ENCODE results near the gene RRN3.
"Not testable (repeated sequence)": the region's sequence is repeated elsewhere in the genome, so short reads cannot be mapped to it uniquely, and the experiment has no call there.

Gene RRN3

DNA sequence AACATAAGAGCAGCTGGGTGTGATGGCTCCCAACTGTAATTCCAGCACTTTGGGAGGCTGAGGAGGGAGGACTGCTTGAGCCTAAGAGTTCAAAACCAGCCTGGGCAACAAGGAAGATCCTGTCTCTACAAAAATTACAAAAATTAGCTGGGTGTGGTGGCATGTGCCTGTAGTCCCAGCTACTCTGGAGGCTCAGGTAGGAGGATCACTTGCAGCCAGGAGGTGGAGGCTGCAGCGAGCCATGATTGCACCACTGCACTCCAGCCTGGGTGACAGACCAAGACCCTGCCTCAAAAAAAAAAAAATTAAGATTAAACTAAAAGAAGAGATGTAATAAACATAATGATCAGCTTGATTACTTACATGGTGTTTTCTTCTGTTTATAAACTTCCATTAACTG is 43.6 kb downstream of the RRN3 start:
- DNase-seq = not testable (repeated sequence)

DNA sequence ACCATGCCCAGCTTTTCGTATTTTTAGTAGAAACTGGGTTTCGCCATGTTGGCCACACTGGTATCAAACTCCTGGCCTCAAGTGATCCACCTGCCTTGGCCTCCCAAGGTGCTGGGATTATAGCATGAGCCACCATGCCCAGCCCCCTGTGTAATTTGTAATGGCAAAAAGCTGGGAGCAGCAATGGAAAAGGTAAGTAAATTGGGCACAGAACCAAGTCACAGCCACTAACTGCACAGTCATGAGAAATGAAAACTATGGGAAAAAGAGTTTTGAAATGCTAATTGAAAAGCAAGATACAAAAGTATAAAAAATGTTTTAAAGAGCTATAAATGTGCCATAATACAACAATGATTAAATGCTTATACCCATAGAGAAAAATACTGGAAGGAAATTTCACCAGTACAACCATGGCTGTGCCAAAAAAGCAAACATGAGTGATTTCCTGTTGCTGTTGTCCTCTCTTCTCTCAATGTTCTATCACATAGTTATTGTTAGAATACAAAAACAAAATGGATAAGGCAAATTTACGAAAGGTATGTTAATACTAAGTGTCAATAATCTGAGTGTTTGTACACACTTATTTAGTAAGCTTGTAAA is 44.4 kb downstream of the RRN3 start:
- DNase-seq = no peak

DNA sequence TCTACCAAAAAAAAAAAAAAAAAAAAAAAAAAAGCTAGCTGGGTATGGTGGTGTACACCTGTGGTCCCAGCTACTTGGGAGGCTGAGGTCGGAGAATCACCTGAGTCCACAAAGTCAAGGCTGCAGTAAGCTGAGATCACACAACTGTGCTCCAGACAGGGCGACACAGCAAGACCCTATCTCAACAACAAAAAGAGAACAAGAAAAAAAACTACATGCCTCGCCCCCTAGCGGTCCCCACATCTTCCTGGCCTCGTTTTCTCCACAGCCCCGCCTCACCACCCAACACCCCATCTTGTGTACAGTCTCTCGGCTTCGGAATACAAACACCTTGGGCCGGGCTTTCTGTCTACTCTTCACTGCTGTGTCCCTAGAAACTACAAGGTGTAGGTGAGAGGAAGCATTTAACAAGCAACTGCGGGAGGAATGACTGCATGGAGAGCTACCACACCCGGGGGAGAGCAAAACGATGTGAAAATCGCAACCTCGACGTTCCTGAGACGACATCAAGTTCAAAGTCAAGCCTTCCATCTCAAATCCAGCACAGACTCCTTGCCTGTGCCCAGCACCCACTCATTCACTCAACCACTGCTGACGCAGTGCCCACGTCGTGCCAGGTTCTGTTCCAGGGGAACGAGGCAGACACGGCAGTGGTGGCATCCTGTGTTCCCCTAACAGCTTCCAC is 47.2 kb downstream of the RRN3 start:
- no peak for DNase-seq

DNA sequence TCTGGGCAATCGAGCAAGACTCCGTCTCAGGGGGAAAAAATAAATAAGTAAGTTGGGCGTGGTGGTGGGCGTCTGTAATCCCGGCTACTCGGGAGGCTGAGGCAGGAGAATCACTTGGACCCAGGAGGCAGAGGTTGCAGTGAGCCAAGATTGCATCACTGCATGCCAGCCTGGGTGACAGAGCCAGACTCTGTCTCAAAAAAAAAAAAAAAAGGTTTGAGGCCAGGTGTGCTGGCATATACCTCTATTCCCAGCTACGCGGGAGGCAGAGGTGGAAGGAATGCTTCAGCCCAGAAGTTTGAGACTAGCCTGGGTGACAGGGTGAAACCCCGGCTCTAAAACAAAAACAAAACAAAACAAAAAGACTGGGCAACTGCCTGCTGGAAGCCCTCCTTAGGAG is 48.8 kb downstream of the RRN3 start:
- not testable (repeated sequence) for DNase-seq

DNA sequence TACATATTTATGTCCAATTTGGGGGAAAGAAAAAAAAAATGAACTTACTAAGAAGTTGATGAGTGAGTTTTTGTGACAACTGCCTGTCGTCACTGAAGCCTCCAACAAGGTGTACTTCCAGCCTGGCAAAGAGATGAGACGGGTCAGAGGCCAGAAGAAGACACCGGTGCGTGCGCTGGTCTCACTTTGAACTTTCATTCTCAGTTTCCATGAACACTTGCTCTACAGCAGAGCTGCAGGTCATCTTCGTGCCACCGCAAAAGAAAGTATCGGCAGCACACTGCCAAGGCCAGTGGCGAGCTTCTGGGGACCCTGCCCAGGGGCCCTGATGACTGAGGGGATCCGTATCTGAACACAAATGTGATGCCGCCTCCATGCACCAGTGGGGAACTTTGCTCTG is 49.8 kb downstream of the RRN3 start:
- no peak for DNase-seq

DNA sequence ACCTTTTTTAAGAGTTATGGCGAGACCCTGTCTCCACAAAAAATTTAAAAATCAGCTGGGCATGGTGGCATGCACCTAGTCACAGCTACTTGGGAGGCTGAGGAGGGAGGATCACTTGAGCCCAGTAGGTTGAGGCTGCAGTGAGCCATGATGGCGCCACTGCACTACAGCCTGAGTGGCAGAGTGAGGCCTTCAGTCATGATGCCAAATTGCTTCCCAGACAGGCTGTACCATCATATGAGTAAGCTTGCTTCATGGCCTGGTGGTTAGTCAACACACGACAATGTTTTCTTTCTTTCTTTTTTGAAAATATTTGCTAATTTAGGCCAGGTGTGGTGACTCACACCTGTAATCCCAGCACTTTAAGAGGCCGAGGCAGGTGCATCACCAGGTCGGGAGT is 50.7 kb downstream of the RRN3 start:
- DNase-seq = no peak

DNA sequence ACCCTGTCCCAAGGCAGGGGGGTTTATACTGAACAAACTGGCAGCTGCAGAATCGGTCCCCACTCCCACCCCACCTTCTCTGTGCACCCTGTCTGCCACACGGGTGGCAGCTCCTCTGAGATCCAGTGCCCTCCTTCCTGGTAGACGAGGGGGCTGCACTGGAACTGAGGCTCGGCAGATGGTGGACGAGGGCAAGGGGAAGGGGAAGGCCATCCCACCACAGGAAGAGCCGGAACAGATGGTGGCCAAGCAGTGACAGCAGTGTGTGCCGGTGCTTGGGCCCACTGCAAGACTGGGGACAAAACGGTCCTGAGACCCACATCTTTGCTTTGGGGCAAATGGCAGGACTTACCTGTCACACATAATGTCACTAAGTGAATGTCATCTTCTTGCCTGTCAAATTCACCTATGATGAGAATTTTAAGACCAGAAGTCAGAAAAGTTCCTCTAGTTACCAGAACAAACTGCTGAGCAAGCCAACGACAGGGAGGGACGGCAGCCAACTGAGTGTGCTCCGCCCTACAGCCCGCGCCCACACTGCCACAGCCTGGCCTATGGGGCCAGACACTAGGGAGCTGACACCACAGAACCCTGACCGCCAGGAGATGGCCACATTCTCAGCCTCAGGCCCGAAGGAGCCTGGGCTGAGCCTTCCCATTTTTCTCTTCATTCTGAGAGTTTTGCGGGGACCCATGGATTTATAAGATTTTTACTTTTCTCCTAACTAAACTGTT is 52.6 kb downstream of the RRN3 start:
- DNase-seq = no peak

DNA sequence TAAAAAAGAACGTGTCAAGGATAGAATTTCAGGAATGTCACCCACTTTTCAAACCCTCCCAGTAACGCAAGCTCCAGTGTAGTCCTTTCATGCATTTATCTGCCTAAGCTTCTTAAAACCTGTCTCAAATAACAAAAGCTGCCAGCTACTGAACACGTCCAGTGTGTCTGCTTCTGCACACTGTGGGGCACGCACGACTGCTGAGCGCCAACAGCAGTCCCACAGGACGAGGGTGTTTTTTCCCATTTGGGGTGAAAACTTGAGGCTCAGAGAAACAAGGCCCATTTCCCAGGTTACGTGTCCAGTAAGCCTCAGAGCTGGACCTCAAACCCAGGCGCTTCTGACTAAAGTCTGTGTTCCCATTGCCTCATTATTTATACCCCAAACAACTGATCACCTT is 55.4 kb downstream of the RRN3 start:
- no peak for DNase-seq

DNA sequence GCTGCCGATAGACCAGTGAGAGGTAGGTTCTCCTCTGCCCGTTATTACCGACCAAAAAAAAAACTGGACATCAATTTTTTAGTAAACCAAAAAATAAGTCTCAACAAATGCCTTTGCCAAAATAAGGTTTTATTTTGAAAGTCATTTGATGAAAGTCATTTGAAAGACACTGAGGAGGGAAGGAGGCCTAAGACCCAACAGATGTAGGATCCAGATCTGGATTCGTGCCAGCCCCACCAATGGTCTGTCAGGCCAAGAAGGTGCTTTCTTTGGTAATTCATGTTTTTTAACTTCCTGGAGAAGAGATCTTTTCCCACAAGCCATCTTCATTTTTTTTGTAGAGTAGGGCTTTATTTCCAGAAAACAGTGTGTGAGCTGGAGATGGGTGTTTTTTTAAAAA is 56.3 kb downstream of the RRN3 start:
- DNase-seq = no peak

DNA sequence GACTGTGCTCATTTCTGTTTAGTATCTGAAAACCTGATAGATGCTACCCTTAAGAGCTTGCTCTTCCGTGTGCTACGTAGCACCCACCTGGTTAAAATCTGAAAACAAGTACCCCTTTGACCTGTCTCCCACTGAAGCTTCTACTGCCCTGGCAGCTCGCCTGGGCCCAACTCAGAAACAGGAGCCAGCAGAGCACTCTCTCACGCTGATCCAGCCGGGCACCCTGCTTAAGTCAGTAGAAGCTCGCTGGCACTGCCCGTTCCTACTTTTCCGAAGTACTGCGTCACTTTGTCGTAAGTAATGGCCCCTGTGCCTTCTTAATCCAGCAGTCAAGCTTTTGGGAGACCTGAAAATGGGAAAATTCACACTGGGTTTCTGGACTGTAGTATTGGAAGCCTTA is 57.1 kb downstream of the RRN3 start:
- DNase-seq = no peak

DNA sequence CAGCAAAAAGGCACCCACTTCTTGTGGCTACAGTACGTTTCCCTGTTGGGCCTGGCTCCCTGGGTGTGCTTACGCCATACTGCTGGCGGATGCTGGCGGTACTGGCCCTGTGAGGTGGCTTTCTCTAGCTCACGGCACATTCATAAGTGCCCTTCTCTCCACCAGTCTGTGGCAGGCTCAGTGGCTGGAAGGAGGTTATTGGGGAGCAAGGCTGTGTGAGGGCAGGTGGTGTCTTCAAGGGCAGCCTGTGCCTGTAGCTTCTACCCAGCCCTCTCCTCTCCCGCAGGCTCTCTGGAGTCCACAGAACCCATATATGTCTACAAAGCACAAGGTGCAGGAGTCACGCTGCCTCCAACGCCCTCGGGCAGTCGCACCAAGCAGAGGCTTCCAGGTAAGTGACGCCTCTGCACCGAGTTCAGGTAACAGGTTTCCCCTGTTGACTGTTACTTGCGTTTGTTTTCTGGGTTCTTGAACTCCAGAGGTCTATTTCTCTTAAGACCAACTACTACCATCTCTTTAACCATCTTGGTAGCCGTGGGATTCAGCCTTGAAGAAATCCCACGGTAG is 58.8 kb downstream of the RRN3 start:
- no peak for DNase-seq

DNA sequence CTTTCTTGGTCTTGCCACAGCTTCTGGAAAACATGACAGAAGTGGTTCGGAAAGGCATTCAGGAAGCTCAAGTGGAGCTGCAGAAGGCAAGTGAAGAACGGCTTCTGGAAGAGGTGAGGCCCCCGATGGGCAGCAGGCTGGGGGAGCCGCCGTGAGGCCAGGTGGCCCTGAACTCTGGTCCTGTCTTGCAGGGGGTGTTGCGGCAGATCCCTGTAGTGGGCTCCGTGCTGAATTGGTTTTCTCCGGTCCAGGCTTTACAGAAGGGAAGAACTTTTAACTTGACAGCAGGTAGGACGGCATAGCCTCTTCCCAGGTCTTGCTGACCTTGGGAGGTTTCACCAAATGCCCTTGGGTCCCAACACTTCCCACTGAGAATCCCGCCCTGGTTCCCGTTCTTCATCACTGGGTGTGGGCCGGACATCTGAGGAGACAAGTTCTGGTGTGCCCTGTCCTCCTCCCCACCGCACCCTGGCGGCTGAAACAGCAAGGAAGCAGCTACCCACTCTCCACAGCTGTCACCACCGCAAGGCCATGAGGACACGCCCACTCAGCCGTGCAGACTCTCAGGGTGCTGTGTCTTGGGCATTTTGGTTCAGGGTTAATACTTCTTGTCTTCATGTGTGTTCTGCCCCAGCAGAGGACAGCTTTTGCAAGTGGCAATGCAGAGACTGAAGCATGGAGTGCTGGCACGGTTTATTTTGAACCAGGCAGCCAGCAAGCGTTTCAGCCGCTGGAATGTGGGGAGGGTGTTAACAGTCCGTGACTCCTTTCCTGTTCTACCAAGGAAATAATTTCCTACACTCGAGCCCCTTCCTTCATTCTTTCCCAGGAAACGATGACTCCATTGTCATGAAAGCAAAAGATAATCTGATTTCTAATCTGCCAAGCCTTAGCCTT is 59.6 kb downstream of the RRN3 start:
- DNase-seq = no peak

DNA sequence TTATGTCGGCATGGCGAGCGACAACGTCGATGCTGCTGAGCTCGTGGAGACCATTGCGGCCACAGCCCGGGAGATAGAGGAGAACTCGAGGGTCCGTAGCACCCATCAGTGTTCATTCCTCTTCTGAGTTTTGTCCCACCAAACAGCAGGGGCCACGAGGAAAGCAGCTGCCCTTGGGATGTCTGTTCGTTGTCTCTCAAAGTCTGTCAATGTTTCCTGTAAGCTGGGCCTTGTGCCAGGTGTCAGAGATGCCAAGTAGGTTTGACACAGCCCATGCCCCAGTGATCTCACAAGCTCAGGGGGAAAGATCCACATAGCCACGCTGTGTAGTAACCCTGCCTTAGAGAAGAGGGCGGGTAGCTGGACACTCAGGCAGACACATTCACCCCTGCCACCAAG is 60.8 kb downstream of the RRN3 start:
- DNase-seq = no peak

DNA sequence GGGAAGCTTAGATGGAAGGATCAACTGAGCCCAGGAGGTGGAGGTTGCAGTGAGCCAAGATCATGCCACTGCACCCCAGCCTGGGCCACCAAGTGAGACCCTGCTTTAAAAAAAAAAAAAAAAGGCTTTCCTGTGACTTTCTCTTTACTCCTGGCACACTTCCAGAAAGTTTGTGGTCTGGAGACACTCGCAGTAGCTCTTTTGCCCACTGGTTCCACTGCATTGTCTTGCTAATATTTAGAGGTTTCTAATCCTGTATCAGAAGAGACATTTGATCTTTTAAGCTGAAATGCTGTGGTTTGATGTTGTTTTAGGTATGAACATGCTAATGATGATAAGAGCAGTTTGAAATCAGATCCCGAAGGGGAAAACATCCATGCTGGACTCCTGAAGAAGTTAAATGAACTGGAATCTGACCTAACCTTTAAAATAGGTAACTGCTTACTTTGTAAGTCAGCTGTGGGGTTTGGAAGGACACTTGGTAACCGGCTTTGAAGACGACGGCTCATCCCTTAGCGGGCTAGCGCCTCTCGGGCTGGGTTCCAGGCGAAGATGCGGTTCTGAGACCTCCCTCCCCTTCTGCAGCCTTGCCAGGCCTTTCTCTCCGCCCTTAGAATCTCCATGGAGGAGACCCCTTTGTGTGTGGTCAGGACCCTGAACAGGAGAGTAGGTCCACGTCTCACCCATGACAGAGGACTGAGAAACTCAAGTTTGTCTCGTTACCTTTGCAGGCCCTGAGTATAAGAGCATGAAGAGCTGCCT is 61.3 kb downstream of the RRN3 start:
- no peak for DNase-seq

DNA sequence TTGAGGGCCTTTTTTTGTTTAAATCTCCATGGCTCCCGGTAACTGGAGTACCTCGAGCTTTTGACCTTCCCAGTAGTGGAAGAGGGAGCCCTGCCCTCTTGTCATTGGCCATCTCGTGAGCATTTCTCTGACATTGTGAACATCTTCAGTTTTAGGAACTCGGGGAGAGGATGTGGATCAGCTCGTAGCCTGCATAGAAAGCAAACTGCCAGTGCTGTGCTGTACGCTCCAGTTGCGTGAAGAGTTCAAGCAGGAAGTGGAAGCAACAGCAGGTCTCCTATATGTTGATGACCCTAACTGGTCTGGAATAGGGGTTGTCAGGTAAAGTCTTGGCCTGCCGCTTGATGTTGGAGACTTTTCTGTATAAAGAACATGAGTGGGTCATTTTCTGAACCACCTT is 62.5 kb downstream of the RRN3 start:
- no peak for DNase-seq

DNA sequence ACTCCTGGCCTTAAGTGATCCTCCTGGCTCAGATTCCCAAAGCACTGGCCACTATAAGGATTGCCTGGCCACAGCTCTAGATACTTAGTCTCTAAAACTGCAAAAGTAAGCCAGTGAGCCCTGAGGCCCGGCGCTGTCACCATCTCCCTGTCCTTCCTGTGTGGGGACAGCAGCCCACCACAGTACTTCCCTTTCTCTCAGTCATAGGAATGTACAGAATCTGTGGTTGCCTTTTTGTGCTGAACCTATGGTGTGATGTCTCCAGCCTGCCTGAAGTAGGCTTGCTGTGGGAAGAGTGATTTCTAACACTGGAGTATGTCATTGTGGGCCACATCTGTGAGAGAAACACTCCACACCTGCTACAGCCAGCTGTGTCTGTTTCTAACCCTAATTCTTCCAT is 62.9 kb downstream of the RRN3 start:
- DNase-seq = no peak

DNA sequence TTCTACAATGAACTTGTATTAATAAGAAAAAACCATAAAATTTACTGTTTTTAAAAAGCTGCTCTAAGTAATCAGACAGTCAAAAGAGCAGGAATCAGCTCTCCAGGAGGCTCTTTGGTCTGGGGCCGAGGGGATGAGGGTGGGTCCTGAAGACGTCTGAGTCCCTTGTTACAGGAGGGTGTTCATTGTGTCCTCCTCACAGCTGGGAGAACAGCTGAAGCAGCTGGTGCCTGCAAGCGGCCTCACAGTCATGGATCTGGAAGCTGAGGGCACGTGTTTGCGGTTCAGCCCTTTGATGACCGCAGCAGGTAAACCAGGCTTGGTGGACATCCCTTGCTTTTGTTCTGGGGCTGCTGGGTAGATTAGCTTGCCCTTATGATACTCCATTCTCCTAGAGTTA is 64.3 kb downstream of the RRN3 start:
- DNase-seq = not testable (repeated sequence)

DNA sequence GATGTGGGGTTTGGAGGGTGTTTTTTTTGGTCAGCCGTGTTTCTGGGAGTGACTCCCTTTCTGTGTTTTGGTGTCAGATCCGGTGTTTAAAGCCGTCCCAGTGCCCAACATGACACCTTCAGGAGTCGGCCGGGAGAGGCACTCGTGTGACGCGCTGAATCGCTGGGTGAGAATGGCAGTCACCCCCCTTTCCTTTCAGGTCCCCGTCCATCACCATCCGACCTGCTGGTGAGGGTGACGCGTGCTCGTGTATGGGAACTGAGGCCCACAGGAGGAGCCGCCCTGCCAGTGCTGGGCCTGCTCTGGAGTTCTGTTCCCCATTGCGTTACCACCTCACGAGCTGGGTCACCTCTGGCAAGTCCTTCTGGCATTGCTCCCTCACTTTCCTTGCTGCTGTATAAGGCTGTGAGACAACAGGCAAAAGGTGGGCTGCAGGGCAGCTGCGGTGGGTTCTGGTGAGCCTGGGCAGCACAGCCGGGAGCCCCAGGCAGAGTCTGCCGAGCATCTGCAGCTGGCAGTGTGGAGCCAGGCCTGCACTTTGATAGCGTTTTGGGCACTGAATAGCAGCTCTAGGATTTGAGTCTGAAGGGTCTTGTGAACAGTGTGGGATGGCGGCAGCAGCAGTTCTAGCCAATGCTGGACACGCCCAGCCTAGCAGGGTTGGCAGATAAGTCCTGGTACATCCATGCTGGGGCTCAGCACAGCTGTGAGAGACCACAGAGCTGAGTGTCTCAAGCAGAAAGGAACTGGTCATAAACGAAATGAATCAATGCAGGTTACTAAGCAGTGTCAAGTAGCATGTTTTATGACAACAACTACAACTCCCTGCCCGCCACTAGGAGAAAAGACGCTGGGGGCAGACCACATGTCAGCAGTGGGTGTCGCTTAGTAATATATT is 65.0 kb downstream of the RRN3 start:
- not testable (repeated sequence) for DNase-seq

DNA sequence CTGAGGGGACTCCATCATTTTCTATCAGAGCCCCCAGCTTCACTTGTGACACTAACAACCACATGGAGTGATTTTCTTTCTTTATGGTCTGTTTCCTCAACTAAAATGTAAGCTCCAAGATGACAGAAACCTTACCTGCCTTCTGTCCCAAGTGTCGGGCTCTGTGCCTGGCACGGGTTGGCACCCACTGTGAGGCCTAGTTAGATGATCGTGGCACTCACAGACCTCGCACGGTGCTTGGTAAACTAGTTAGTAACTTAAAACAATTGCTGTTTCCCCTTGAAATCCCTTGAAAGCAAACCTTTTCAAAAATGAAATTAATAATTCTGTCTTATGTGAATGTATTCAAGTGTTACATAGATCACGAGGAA is 65.7 kb downstream of the RRN3 start:
- DNase-seq = not testable (repeated sequence)

DNA sequence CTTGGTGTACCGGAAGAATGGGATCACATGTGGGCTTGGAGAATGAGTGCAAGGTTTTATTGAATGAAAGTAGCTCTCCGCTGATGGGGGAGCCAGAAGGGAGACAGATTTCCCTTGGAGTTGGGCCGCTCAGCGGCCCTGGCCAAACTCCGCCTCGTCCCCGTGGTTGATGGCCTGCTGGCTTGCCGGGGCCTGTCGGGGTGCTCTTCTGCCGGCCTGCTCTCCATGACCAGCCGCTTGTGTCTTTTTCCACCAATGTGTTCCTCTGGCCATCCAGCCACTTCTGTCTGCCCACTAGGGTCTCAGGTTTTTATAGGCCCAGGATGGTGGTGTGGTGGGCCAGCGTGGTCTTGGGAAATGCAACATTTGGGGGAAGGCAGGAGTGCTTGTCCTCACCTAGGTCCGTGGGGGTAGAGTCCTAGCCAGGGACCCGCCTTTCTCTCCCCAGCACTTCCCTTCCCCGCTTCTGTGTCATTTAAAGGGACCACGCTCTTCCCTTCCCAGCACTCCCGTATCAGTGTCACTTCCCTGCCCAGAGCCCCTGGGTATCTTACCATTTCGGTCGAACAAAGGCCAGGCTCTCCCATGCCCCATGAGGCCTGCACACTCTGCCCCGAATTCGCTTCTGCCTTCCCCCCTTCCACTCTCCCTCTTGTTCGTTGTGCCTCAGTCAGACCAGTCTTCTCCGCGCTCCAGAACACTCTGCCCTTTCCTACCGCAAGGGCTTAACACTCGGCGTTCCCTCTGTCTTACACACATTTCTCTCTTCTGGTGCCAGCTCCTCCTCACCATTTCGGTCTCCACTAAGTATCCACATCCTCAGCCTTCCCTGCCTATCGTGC is 66.3 kb downstream of the RRN3 start:
- DNase-seq = not testable (repeated sequence)

Data from stimulated activated CD4-positive, alpha-beta T cell treated with anti-CD3 and anti-CD28 coated beads, Interleukin-1b, Interleukin-23, amount 100 ng/mL, for 48 hours (primary cell).